Adrenal gland (tissue), 12 donors: ENCODE data around the gene TULP4. TPM values are rescaled to one million over a fixed set of nuclear protein-coding genes. Genes with fewer than 3 reads are reported as not detected.

ENCODE experiments used
- DNase-seq, 7 donors: peaks; one replicate each; pipeline ENCODE4 v3.0.0-alpha.2; 2019 to 2020
- H3K27ac ChIP-seq, 5 donors: fragments of 200-600 bp; sonication (generic) in 4 of 5; 1 replicate in 3 of 5; 2 replicates in 2 of 5; pipeline versions ENCODE4 v1.5.1 to v1.8.0; 2016 to 2020; ENCODE audit warnings: mild to moderate bottlenecking in 1 of 5
- H3K27me3 ChIP-seq: fragments of 200-600 bp; 2 replicates; pipeline ENCODE4 v1.8.0; 2021
- H3K36me3 ChIP-seq, 2 donors: fragments of 200-600 bp; replicated peaks in 1 of 2; 1 replicate in 1 of 2; 2 replicates in 1 of 2; pipeline versions ENCODE4 v1.5.1 to v1.8.0; 2018 to 2022
- H3K4me1 ChIP-seq, 2 donors: fragments of 200-600 bp; replicated peaks in 1 of 2; 1 replicate in 1 of 2; 2 replicates in 1 of 2; pipeline versions ENCODE4 v1.5.1 to v1.8.0; 2018 to 2021
- H3K4me3 ChIP-seq, 4 donors: fragments of 200-600 bp; sonication (generic) in 3 of 4; one replicate each; pipeline ENCODE4 v1.5.1; 2016 to 2018
- H3K9me3 ChIP-seq, 3 donors: fragments of 200-600 bp; sonication (generic) in 1 of 3; replicated peaks in 1 of 3; 1 replicate in 2 of 3; 2 replicates in 1 of 3; pipeline versions ENCODE4 v1.5.1 to v1.8.0; 2016 to 2021
- POLR2A ChIP-seq, 2 donors: fragments of 450-650 bp; IDR thresholded peaks; one replicate each; pipeline ENCODE4 v1.6.1; 2017; ENCODE audit warnings: antibody characterized with exemption in 2 of 2, mild to moderate bottlenecking in 2 of 2, moderate library complexity in 1 of 2
- WGBS, 4 donors: extraction: QIAGEN DNeasy Blood & Tissue Kit in 2 of 4; methylation state at CpG; one replicate each; pipeline versions ENCODE4 v1.1.5 to v1.1.7; 2013 to 2017; 5-methylcytosine and 5-hydroxymethylcytosine counted together
- intact Hi-C, 2 donors: fragments of 100-400 bp; cut with DNase I; formaldehyde crosslinking; loops; one replicate each; pipeline versions ENCODE4 v1.14.1 to v1.15.0; 2022 to 2023
- polyA plus RNA-seq, 3 donors: library from polyadenylated mRNA; stranded (reverse); fragments of 200-250 nt in 2 of 3; fragments of 350-450 nt in 1 of 3; fragmentation: Illumina TruSeq in 1 of 3; extraction: RNeasy Lipid Tissue Mini Kit (QIAGEN cat#74804) in 1 of 3; gene quantifications; one replicate each; pipeline ENCODE4 v1.2.3, GENCODE V29; 2013 to 2014
- total RNA-seq, 9 donors: library from RNA; depleted of rRNA in 4 of 9; stranded (reverse); fragments of >200 nt in 4 of 9; fragments of 120-200 nt in 1 of 9; fragmentation: NEBNext Ultra II Directional in 1 of 9; extraction: Animal tissue kit (Norgen Biotek cat#: 25700) in 1 of 9; gene quantifications; one replicate each; pipeline versions ENCODE4 v1.1.0 to v1.2.4, GENCODE V29; 2013 to 2023
- TF ChIP-seq, protein P1 (sequence below), 6 experiments: fragments of 450-650 bp in 4 of 6; fragments of 200-600 bp in 2 of 6; sonication (generic) in 1 of 6; IDR thresholded peaks; 1 replicate in 5 of 6; 2 replicates in 1 of 6; pipeline versions ENCODE4 v1.5.1 to v1.8.0; 2016 to 2021; ENCODE audit warnings: antibody characterized with exemption in 6 of 6, mild to moderate bottlenecking in 2 of 6, moderate library complexity in 1 of 6
- donor health status: healthy with polysubstance abuse.
- donor health status: Bipolar disorder and iron deficiency.
- donor health status: DM: yes; HTN: yes; CAD: no.
- donor health status: DM: no; HTN: no; CAD: no.
- donor health status: DM: no; HTN: no; CAD: no.
- donor health status: DM: yes; HTN: yes; CAD: no.

TULP4 gene
- total and polyA plus RNA-seq, 12 donors, result 1.9 to 89.6 (median 61.4) TPM

DNA sequence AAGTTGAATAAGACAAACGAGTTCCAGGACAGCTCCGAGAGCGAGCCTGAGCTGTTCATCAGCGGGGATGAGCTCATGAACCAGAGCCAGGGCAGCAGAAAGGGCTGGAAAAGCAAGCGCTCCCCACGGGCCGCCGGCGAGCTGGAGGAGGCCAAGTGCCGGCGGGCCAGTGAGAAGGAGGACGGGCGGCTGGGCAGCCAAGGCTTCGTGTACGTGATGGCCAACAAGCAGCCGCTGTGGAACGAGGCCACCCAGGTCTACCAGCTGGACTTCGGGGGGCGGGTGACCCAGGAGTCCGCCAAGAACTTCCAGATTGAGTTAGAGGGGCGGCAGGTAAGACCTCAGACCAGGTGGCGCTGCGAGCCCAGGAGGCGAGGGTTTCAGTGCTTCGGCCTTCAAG lies 191.6 kb downstream of the TULP4 start:
- TF ChIP-seq, protein P1, sequence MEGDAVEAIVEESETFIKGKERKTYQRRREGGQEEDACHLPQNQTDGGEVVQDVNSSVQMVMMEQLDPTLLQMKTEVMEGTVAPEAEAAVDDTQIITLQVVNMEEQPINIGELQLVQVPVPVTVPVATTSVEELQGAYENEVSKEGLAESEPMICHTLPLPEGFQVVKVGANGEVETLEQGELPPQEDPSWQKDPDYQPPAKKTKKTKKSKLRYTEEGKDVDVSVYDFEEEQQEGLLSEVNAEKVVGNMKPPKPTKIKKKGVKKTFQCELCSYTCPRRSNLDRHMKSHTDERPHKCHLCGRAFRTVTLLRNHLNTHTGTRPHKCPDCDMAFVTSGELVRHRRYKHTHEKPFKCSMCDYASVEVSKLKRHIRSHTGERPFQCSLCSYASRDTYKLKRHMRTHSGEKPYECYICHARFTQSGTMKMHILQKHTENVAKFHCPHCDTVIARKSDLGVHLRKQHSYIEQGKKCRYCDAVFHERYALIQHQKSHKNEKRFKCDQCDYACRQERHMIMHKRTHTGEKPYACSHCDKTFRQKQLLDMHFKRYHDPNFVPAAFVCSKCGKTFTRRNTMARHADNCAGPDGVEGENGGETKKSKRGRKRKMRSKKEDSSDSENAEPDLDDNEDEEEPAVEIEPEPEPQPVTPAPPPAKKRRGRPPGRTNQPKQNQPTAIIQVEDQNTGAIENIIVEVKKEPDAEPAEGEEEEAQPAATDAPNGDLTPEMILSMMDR (IDR thresholded peaks at IDR 0.05), result no peak
- no peak for TF ChIP-seq POLR2A (IDR thresholded peaks at IDR 0.05)
- no peaks in the 10 kb centered on the region for H3K4me1 ChIP-seq
- intact Hi-C loops, result no loop called here
- peaks cover 0 to 10% of the 10 kb centered on the region in 2 donors for H3K36me3 ChIP-seq
- H3K9me3 ChIP-seq, result no peaks in the 10 kb centered on the region
- WGBS, 4 donors, result 95 to 98% (median 97%) methylated on average over 25 of the region's 25 CpGs
- no peaks in the 10 kb centered on the region for H3K27me3 ChIP-seq
- no peak overlapping the region for H3K27ac ChIP-seq
- no peak overlapping the region for H3K4me3 ChIP-seq
- DNase-seq, result no peak

DNA sequence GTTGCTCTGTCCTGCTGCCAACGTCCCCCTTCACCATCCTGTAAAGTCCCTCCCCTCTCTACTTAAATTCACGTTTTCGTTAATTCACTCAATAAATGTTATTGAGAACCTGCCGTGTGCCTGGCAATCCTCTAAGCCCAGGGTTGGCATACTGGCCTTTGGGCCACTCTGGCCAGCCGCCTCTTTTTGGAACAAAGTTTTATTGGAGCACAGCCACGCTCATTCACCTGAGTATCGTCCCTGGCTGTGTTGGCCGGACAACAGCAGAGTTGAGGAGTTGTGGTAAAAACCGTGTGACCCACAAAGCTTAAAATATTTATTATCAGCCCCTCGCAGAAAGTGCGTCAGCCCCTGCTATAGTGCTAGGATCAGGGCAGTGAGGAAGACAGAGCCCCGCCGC lies 192.9 kb downstream of the TULP4 start:
- 88 to 94% (median 93%) methylated on average over 13 of the region's 13 CpGs for WGBS, 4 donors

DNA sequence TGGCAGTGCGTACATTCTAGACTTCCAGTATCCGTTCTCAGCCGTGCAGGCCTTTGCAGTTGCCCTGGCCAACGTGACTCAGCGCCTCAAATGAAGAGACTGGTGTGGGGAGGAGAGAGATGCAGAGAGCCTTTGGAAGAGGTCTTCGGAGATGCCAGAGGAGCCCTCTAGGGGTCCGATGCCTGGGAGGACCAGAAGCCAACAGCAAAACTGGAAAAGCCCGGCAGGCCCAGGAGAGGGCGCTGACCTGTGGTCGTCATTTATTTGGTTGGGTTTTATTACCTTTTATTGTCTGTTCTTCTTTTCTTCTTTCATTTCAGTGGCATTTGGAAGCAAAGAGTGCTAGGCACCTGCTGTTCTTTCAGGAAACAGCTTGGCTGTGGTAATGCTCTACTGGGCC lies 194.3 kb downstream of the TULP4 start:
- no peak for TF ChIP-seq POLR2A (IDR thresholded peaks at IDR 0.05)
- TF ChIP-seq, protein P1 (IDR thresholded peaks at IDR 0.05), result no peak
- Histone ChIP-seq H3K27me3 (no peaks in the 10 kb centered on the region), H3K9me3 (no peaks in the 10 kb centered on the region), H3K4me3 (no peak overlapping the region), H3K27ac (no peak overlapping the region), H3K36me3 (peaks cover 0 to 3% of the 10 kb centered on the region in 2 donors), H3K4me1 (no peaks in the 10 kb centered on the region)
- no peak for DNase-seq
- WGBS, 4 donors, result 84 to 88% (median 85%) methylated on average over 10 of the region's 10 CpGs
- intact Hi-C loops, result no loop called here

More for the DNA sequence above, 192.9 kb downstream of the TULP4 start:
- DNase-seq, result no peak
- no peaks in the 10 kb centered on the region for H3K27me3 ChIP-seq
- TF ChIP-seq, protein P1 (IDR thresholded peaks at IDR 0.05), result no peak
- no peak for TF ChIP-seq POLR2A (IDR thresholded peaks at IDR 0.05)
- intact Hi-C loops, result no loop called here
- H3K27ac ChIP-seq, result no peak overlapping the region
- peaks cover 0 to 6% of the 10 kb centered on the region in 2 donors for H3K36me3 ChIP-seq
- no peak overlapping the region for H3K4me3 ChIP-seq
- no peaks in the 10 kb centered on the region for H3K9me3 ChIP-seq
- no peaks in the 10 kb centered on the region for H3K4me1 ChIP-seq

DNA sequence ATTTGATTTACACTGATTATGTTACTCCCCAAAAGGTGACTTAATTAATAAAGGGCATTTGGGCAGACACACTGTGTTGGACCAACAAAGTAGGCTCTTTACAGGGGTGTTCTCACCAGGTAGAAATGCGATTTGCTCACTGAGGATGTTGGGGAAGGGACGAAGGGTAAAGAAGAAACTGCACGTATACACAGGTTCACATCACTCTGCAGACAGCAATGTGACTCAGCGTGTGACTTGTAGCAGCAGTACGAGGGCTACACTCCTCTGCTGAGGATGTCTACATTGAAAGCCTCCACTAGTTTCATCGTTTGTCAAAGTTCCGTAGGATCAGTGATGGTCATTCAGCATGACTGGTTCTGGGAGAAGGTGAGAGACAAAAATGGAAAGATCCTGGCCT lies 194.9 kb downstream of the TULP4 start:
- Histone ChIP-seq H3K36me3 (no peaks in the 10 kb centered on the region), H3K27me3 (no peaks in the 10 kb centered on the region), H3K4me1 (no peaks in the 10 kb centered on the region), H3K27ac (no peak overlapping the region), H3K4me3 (no peak overlapping the region), H3K9me3 (no peaks in the 10 kb centered on the region)
- no peak for DNase-seq
- intact Hi-C loops, result no loop called here
- no peak for TF ChIP-seq POLR2A (IDR thresholded peaks at IDR 0.05)
- TF ChIP-seq, protein P1 (IDR thresholded peaks at IDR 0.05), result no peak
- WGBS, 4 donors, result 88 to 98% (median 94%) methylated on average over 7 of the region's 7 CpGs
